Large intestine (tissue), 3 donors: ENCODE data around the gene RNF144A. TPM values are rescaled to one million over a fixed set of nuclear protein-coding genes. Genes with fewer than 3 reads are reported as not detected.
A peak's percentile ranks its signal among the peaks of the same experiment; 100 is the strongest.

Source experiments
- DNase-seq, 2 donors: peaks; one replicate each; pipeline versions ENCODE4 v3.0.0 to v3.0.0-alpha.2; 2013
- H3K27ac ChIP-seq: one replicate; pipeline ENCODE4 v1.5.1; 2013; ENCODE audit warnings: low read length
- H3K27me3 ChIP-seq: 2 replicates; pipeline ENCODE4 v1.6.1; 2013; ENCODE audit warnings: low read length; ENCODE audit not compliant: control insufficient read depth, insufficient read depth
- H3K36me3 ChIP-seq: 2 replicates; pipeline ENCODE4 v1.6.1; 2013; ENCODE audit warnings: low read length; ENCODE audit not compliant: control insufficient read depth, insufficient read depth
- H3K4me1 ChIP-seq: one replicate; pipeline ENCODE4 v1.6.1; 2013; ENCODE audit warnings: low read length; ENCODE audit not compliant: control insufficient read depth, insufficient read depth
- H3K4me3 ChIP-seq: one replicate; pipeline ENCODE4 v1.5.1; 2013; ENCODE audit warnings: low read length
- H3K9me3 ChIP-seq: one replicate; pipeline ENCODE4 v1.6.1; 2013; ENCODE audit warnings: mild to moderate bottlenecking, low read depth, low read length, moderate library complexity; ENCODE audit not compliant: control insufficient read depth
- WGBS: methylation state at CpG from one replicate; pipeline ENCODE4 v1.1.5; 2013; ENCODE audit warnings: low lambda C conversion rate; ENCODE audit not compliant: insufficient coverage; 5-methylcytosine and 5-hydroxymethylcytosine counted together
- polyA plus RNA-seq: library from polyadenylated mRNA; unstranded; fragments of 120-200 nt; gene quantifications from one replicate; pipeline ENCODE4 v1.2.1, GENCODE V29; 2013

RNF144A gene
- polyA plus RNA-seq, 1 donor, result 7.2 TPM

- no peaks in the 10 kb centered on the region for H3K36me3 ChIP-seq
- peaks cover 8% of the 10 kb centered on the region for H3K4me1 ChIP-seq
- peak in 1 of 2 donors; percentile 51 for DNase-seq
- H3K9me3 ChIP-seq, result no peaks in the 10 kb centered on the region
- 47% methylated on average over 3 of the region's 11 CpGs for whole genome bisulfite sequencing
- H3K27me3 ChIP-seq, result no peaks in the 10 kb centered on the region
- no peak overlapping the region for H3K4me3 ChIP-seq
- no peak overlapping the region for H3K27ac ChIP-seq
These were observed 105.5 kb downstream of the RNF144A start for GRCh38 chr2:7022492-7023385.

GRCh38 chr2:7023542-7023941 lies 106.3 kb downstream of the RNF144A start:
- no peak overlapping the region for H3K4me3 ChIP-seq
- H3K27ac ChIP-seq, result no peak overlapping the region
- H3K9me3 ChIP-seq, result no peaks in the 10 kb centered on the region
- no CpG with 5 or more reads among the region's 2 CpGs for WGBS
- H3K27me3 ChIP-seq, result no peaks in the 10 kb centered on the region
- H3K4me1 ChIP-seq, result peaks cover 8% of the 10 kb centered on the region
- peak; percentile 50 to 74 for DNase-seq
- H3K36me3 ChIP-seq, result no peaks in the 10 kb centered on the region

GRCh38 chr2:7024261-7024660 lies 107.0 kb downstream of the RNF144A start:
- Histone ChIP-seq H3K27ac (no peak overlapping the region), H3K27me3 (no peaks in the 10 kb centered on the region), H3K9me3 (no peaks in the 10 kb centered on the region), H3K36me3 (no peaks in the 10 kb centered on the region), H3K4me1 (peaks cover 8% of the 10 kb centered on the region), H3K4me3 (no peak overlapping the region)
- WGBS, result 80% methylated on average over 1 of the region's 18 CpGs
- DNase-seq, result no peak

GRCh38 chr2:7025082-7025481 lies 107.9 kb downstream of the RNF144A start:
- H3K4me1 ChIP-seq, result peaks cover 8% of the 10 kb centered on the region
- WGBS, result 100% methylated on average over 1 of the region's 9 CpGs
- no peak for DNase-seq
- H3K9me3 ChIP-seq, result no peaks in the 10 kb centered on the region
- H3K27me3 ChIP-seq, result no peaks in the 10 kb centered on the region
- no peak overlapping the region for H3K4me3 ChIP-seq
- no peak overlapping the region for H3K27ac ChIP-seq
- H3K36me3 ChIP-seq, result no peaks in the 10 kb centered on the region

- WGBS, result no CpG with 5 or more reads among the region's 8 CpGs
- Histone ChIP-seq H3K4me3 (no peak overlapping the region), H3K27me3 (no peaks in the 10 kb centered on the region), H3K27ac (no peak overlapping the region), H3K36me3 (no peaks in the 10 kb centered on the region), H3K4me1 (peaks cover 13% of the 10 kb centered on the region), H3K9me3 (no peaks in the 10 kb centered on the region)
- DNase-seq, result peak; percentile 29 to 38
These were observed 109.5 kb downstream of the RNF144A start for GRCh38 chr2:7026742-7027141.

- H3K4me3 ChIP-seq, result no peak overlapping the region
- no peak for DNase-seq
- H3K27ac ChIP-seq, result no peak overlapping the region
- no CpG with 5 or more reads among the region's 4 CpGs for WGBS
- H3K9me3 ChIP-seq, result peaks cover 5% of the 10 kb centered on the region
- peaks cover 1% of the 10 kb centered on the region for H3K36me3 ChIP-seq
- peaks cover 13% of the 10 kb centered on the region for H3K4me1 ChIP-seq
- no peaks in the 10 kb centered on the region for H3K27me3 ChIP-seq
These were observed 110.2 kb downstream of the RNF144A start for GRCh38 chr2:7027411-7027810.

GRCh38 chr2:7027956-7028655 lies 110.9 kb downstream of the RNF144A start:
- Histone ChIP-seq H3K36me3 (peaks cover 3% of the 10 kb centered on the region), H3K4me1 (peaks cover 8% of the 10 kb centered on the region), H3K27ac (no peak overlapping the region), H3K27me3 (no peaks in the 10 kb centered on the region), H3K4me3 (no peak overlapping the region), H3K9me3 (peaks cover 5% of the 10 kb centered on the region)
- DNase-seq, result peak in 1 of 2 donors; percentile 57
- 100% methylated on average over 3 of the region's 15 CpGs for WGBS

GRCh38 chr2:7028846-7029245 lies 111.6 kb downstream of the RNF144A start:
- no peak overlapping the region for H3K27ac ChIP-seq
- H3K4me3 ChIP-seq, result no peak overlapping the region
- H3K4me1 ChIP-seq, result peaks cover 5% of the 10 kb centered on the region
- H3K9me3 ChIP-seq, result peaks cover 5% of the 10 kb centered on the region
- H3K27me3 ChIP-seq, result no peaks in the 10 kb centered on the region
- WGBS, result no CpG with 5 or more reads among the region's 6 CpGs
- no peak for DNase-seq
- peaks cover 3% of the 10 kb centered on the region for H3K36me3 ChIP-seq

GRCh38 chr2:7029291-7030059 lies 112.3 kb downstream of the RNF144A start:
- Histone ChIP-seq H3K4me1 (peaks cover 5% of the 10 kb centered on the region), H3K4me3 (no peak overlapping the region), H3K36me3 (peaks cover 3% of the 10 kb centered on the region), H3K27ac (no peak overlapping the region), H3K27me3 (no peaks in the 10 kb centered on the region), H3K9me3 (peaks cover 5% of the 10 kb centered on the region)
- peak in 1 of 2 donors; percentile 45 for DNase-seq
- WGBS, result no CpG with 5 or more reads among the region's 13 CpGs

GRCh38 chr2:7030810-7031209 lies 113.6 kb downstream of the RNF144A start:
- H3K27ac ChIP-seq, result peak overlapping the region; percentile 56
- no peak for DNase-seq
- WGBS, result no CpG with 5 or more reads among the region's 11 CpGs

More at GRCh38 chr2:7030810-7031209, 113.6 kb downstream of the RNF144A start:
- Histone ChIP-seq H3K36me3 (peaks cover 3% of the 10 kb centered on the region), H3K4me1 (peaks cover 5% of the 10 kb centered on the region), H3K27me3 (no peaks in the 10 kb centered on the region), H3K4me3 (no peak overlapping the region), H3K9me3 (peaks cover 5% of the 10 kb centered on the region)
